Mesendoderm (in vitro differentiated cells): ENCODE measurements around the gene NAMPT.

ENCODE experiments used
- DNase-seq: peaks from one replicate; pipeline ENCODE4 v3.0.0; 2013
- H2AK5ac ChIP-seq: 2 replicates; pipeline ENCODE4 v1.6.1; 2013; ENCODE audit warnings: low read length, inconsistent platforms
- H2BK120ac ChIP-seq: 2 replicates; pipeline ENCODE4 v1.6.1; 2013; ENCODE audit warnings: low read depth, mild to moderate bottlenecking, low read length, moderate library complexity, mixed read lengths
- H2BK15ac ChIP-seq: replicated peaks from 2 replicates; pipeline ENCODE4 v1.6.1; 2013; ENCODE audit warnings: low read depth, mild to moderate bottlenecking, moderate library complexity
- H2BK5ac ChIP-seq: 2 replicates; pipeline ENCODE4 v1.6.1; 2013; ENCODE audit warnings: low read length, inconsistent platforms
- H3K18ac ChIP-seq: 2 replicates; pipeline ENCODE4 v1.6.1; 2013; ENCODE audit warnings: mild to moderate bottlenecking, low read length, mixed read lengths
- H3K23ac ChIP-seq: one replicate; pipeline ENCODE4 v1.6.1; 2013; ENCODE audit warnings: low read length
- H3K27ac ChIP-seq: 2 replicates; pipeline ENCODE4 v1.5.1; 2013; ENCODE audit warnings: low read depth, mild to moderate bottlenecking, inconsistent platforms, low read length, moderate library complexity
- H3K27me3 ChIP-seq: 2 replicates; pipeline ENCODE4 v1.6.1; 2013; ENCODE audit warnings: low read length, control low read depth, mild to moderate bottlenecking, inconsistent platforms; ENCODE audit not compliant: insufficient read depth, poor library complexity
- H3K36me3 ChIP-seq: 2 replicates; pipeline ENCODE4 v1.6.1; 2013; ENCODE audit warnings: low read length, inconsistent platforms; ENCODE audit not compliant: control insufficient read depth, insufficient read depth
- H3K4ac ChIP-seq: one replicate; pipeline ENCODE4 v1.6.1; 2013; ENCODE audit warnings: low read depth, mild to moderate bottlenecking, low read length, moderate library complexity
- H3K4me1 ChIP-seq: 2 replicates; pipeline ENCODE4 v1.6.1; 2013; ENCODE audit warnings: low read depth, low read length, inconsistent platforms; ENCODE audit not compliant: control insufficient read depth
- H3K4me2 ChIP-seq: 2 replicates; pipeline ENCODE4 v1.6.1; 2013; ENCODE audit warnings: low read length
- H3K4me3 ChIP-seq: 2 replicates; pipeline ENCODE4 v1.5.1; 2013; ENCODE audit warnings: mild to moderate bottlenecking, low read length
- H3K56ac ChIP-seq: one replicate; pipeline ENCODE4 v1.6.1; 2013; ENCODE audit warnings: low read length
- H3K79me1 ChIP-seq: 2 replicates; pipeline ENCODE4 v1.6.1; 2013; ENCODE audit warnings: low read length, inconsistent platforms
- H3K79me2 ChIP-seq: 2 replicates; pipeline ENCODE4 v1.6.1; 2013; ENCODE audit warnings: mild to moderate bottlenecking, low read length; ENCODE audit not compliant: control insufficient read depth, insufficient read depth
- H3K9ac ChIP-seq: 2 replicates; pipeline ENCODE4 v1.6.1; 2013; ENCODE audit warnings: low read length, inconsistent platforms
- H4K5ac ChIP-seq: one replicate; pipeline ENCODE4 v1.6.1; 2013; ENCODE audit warnings: low read length
- H4K8ac ChIP-seq: one replicate; pipeline ENCODE4 v1.6.1; 2013; ENCODE audit warnings: low read depth, mild to moderate bottlenecking, control low read depth, low read length, moderate library complexity
- WGBS: extraction: QIAGEN DNeasy Blood & Tissue Kit; methylation state at CpG from one replicate; pipeline ENCODE4 v1.1.7; 2013; ENCODE audit warnings: low lambda C conversion rate, missing lambda C conversion rate; ENCODE audit not compliant: insufficient coverage; ENCODE audit errors: extremely low coverage; 5-methylcytosine and 5-hydroxymethylcytosine counted together

NAMPT gene

GRCh38 chr7:106248600-106248999 lies 36.2 kb downstream of the NAMPT start:
- Histone ChIP-seq H2BK15ac (no peak overlapping the region), H3K9ac (no peak overlapping the region), H3K4me3 (no peak overlapping the region), H4K8ac (no peak overlapping the region), H2BK120ac (no peak overlapping the region), H3K36me3 (peaks cover 1% of the 10 kb centered on the region), H4K5ac (no peak overlapping the region), H3K4ac (no peak overlapping the region), H3K18ac (no peak overlapping the region), H3K4me1 (no peaks in the 10 kb centered on the region), H2BK5ac (no peak overlapping the region), H3K79me1 (no peaks in the 10 kb centered on the region), H2AK5ac (no peak overlapping the region), H3K23ac (no peak overlapping the region), H3K79me2 (no peaks in the 10 kb centered on the region), H3K27me3 (no peaks in the 10 kb centered on the region), H3K4me2 (no peak overlapping the region), H3K56ac (no peak overlapping the region), H3K27ac (no peak overlapping the region)
- DNase-seq = no peak
- WGBS = no CpG with 5 or more reads among the region's 2 CpGs

DNA sequence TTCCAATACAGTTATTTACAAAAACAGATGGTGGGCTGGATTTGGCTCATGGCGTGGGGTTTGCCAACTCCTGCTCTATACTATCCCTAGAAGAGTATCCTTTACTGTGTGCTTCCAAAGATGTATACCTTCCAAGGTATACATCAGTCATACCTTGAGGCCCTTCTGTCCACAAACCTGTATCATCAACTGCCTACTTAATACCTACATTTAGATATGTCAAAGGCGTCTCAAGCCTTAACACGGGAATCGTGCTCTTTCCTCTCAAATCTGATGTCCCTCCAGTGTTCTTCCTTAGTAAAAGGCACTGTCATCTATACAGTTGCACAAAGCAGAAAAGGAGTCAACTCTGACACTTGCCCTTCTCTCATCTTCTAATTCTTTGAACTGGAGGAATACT lies 36.9 kb downstream of the NAMPT start:
- no peak overlapping the region for H3K18ac ChIP-seq
- no peak overlapping the region for H3K9ac ChIP-seq
- no peak overlapping the region for H3K27ac ChIP-seq
- no peak for DNase-seq
- no peak overlapping the region for H4K8ac ChIP-seq
- no peak overlapping the region for H3K4me3 ChIP-seq
- H3K4me1 ChIP-seq = no peaks in the 10 kb centered on the region
- H2BK5ac ChIP-seq = no peak overlapping the region
- H3K4me2 ChIP-seq = no peak overlapping the region
- no peak overlapping the region for H3K23ac ChIP-seq
- H2AK5ac ChIP-seq = no peak overlapping the region
- no peak overlapping the region for H2BK120ac ChIP-seq
- no peak overlapping the region for H2BK15ac ChIP-seq
- H3K79me1 ChIP-seq = no peaks in the 10 kb centered on the region
- no peaks in the 10 kb centered on the region for H3K27me3 ChIP-seq
- WGBS = no CpG with 5 or more reads among the region's 4 CpGs
- no peaks in the 10 kb centered on the region for H3K79me2 ChIP-seq
- no peak overlapping the region for H4K5ac ChIP-seq
- H3K4ac ChIP-seq = no peak overlapping the region
- H3K56ac ChIP-seq = no peak overlapping the region
- peaks cover 1% of the 10 kb centered on the region for H3K36me3 ChIP-seq

DNA sequence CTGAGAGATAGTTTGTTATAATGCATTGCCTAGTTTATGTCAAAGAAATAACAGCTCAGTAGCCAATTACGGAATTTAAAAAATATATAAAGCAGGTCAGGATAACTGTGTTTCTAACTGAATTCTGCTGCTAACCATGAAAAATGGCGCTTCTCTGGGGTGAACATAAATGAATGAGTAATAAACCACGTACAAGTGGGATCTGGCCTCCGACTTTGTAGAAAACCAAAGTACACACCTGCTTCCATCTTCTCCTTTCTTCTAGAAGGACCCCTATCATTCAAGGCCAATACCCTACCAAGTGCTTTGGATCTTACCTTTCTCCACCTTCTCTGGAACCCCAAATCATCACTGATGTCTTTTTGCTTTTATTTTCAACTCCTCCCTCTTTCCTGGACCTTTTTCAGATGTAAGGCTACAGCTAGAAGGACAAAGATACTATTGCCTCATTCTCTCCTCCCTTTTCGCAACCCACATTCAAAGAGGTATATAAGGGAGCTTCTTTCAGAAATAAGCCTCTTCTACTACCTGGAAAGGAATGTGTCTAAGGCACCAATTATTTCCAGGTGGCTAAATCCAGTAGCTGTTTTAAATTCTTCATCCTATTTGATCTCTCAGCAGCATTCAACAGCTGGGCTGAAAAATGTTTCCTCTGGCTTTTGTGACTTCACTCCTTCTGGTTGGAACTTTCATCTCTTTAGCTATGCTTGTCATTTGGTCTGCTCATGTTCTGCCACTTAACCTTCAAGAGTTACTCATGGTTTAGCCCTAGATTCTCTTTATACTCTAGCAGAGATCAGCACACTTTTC lies 37.7 kb downstream of the NAMPT start:
- Histone ChIP-seq H3K27ac (no peak overlapping the region), H3K4me2 (no peak overlapping the region), H3K9ac (no peak overlapping the region), H3K27me3 (no peaks in the 10 kb centered on the region), H3K56ac (no peak overlapping the region), H4K8ac (no peak overlapping the region), H2BK15ac (no peak overlapping the region), H3K18ac (no peak overlapping the region), H3K23ac (no peak overlapping the region), H3K4ac (no peak overlapping the region), H4K5ac (no peak overlapping the region), H3K79me2 (no peaks in the 10 kb centered on the region), H2BK5ac (no peak overlapping the region), H3K79me1 (no peaks in the 10 kb centered on the region), H3K36me3 (peaks cover 1% of the 10 kb centered on the region), H2AK5ac (no peak overlapping the region), H3K4me1 (no peaks in the 10 kb centered on the region), H2BK120ac (no peak overlapping the region), H3K4me3 (no peak overlapping the region)
- no CpG with 5 or more reads among the region's 5 CpGs for WGBS
- DNase-seq = no peak

GRCh38 chr7:106243893-106244292 lies 40.9 kb downstream of the NAMPT start:
- H3K27me3 ChIP-seq = no peaks in the 10 kb centered on the region
- peak; percentile 13 for DNase-seq
- no peak overlapping the region for H3K4ac ChIP-seq
- no peaks in the 10 kb centered on the region for H3K79me2 ChIP-seq
- no peak overlapping the region for H2BK15ac ChIP-seq
- no peak overlapping the region for H3K4me3 ChIP-seq
- H3K27ac ChIP-seq = no peak overlapping the region
- peaks cover 1% of the 10 kb centered on the region for H3K36me3 ChIP-seq
- H3K9ac ChIP-seq = no peak overlapping the region
- H4K8ac ChIP-seq = no peak overlapping the region
- no peak overlapping the region for H3K4me2 ChIP-seq
- H3K4me1 ChIP-seq = no peaks in the 10 kb centered on the region
- WGBS = no CpG with 5 or more reads among the region's 2 CpGs
- no peak overlapping the region for H4K5ac ChIP-seq
- no peak overlapping the region for H2BK120ac ChIP-seq
- no peak overlapping the region for H3K23ac ChIP-seq
- H3K79me1 ChIP-seq = no peaks in the 10 kb centered on the region
- no peak overlapping the region for H3K18ac ChIP-seq
- H2BK5ac ChIP-seq = no peak overlapping the region
- no peak overlapping the region for H3K56ac ChIP-seq
- H2AK5ac ChIP-seq = no peak overlapping the region

DNA sequence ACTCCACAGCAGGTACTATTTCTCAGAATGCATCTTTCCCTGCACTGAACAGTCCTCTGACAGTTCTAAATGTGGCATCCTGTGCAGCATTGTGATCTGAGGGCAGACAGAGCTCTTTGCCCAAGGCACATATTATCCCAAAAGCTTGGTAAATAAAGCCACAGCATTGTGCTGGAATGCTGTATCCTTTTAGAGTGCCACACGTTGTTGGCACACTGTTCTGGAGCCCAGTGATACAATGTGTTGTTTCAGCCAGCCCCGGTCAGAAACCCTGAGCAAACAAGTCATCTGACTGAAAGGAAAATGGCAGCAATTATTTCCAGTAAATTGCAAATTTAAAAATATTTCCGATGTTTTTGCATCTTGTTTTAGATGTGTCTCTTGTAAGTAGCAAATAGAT lies 45.4 kb downstream of the NAMPT start:
- Histone ChIP-seq H2BK15ac (no peak overlapping the region), H3K18ac (no peak overlapping the region), H3K56ac (no peak overlapping the region), H3K27me3 (no peaks in the 10 kb centered on the region), H2BK5ac (no peak overlapping the region), H3K27ac (no peak overlapping the region), H4K5ac (no peak overlapping the region), H3K9ac (no peak overlapping the region), H3K36me3 (no peaks in the 10 kb centered on the region), H3K4ac (no peak overlapping the region), H3K79me1 (no peaks in the 10 kb centered on the region), H3K79me2 (no peaks in the 10 kb centered on the region), H4K8ac (no peak overlapping the region), H3K4me2 (no peak overlapping the region), H2BK120ac (no peak overlapping the region), H3K23ac (no peak overlapping the region), H2AK5ac (no peak overlapping the region), H3K4me3 (no peak overlapping the region), H3K4me1 (no peaks in the 10 kb centered on the region)
- DNase-seq = no peak
- WGBS = no CpG with 5 or more reads among the region's 3 CpGs

DNA sequence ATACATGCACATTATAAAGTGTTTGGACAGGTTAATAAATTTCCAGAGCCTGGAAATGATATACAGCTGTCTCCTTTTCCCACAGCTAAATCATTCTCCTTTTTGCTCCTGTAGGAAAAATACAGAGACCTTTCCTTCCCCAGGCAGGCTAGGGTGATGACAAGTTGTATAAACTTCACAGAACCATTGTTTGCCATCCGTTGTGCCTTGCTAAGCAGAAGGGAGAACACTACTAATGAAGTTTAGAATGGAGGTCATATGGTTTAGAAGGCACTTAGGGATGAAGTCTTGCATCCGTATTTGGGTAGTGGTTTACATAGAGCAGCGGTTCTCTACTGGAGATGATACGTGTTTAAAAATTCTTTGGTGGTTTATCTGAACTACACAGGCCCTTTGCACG lies 46.0 kb downstream of the NAMPT start:
- Histone ChIP-seq H3K4ac (no peak overlapping the region), H3K79me2 (no peaks in the 10 kb centered on the region), H3K23ac (no peak overlapping the region), H2BK15ac (no peak overlapping the region), H3K4me1 (no peaks in the 10 kb centered on the region), H3K9ac (no peak overlapping the region), H4K5ac (no peak overlapping the region), H3K27ac (no peak overlapping the region), H2BK5ac (no peak overlapping the region), H3K4me2 (no peak overlapping the region), H3K79me1 (no peaks in the 10 kb centered on the region), H3K4me3 (no peak overlapping the region), H4K8ac (no peak overlapping the region), H3K18ac (no peak overlapping the region), H3K27me3 (no peaks in the 10 kb centered on the region), H2AK5ac (no peak overlapping the region), H3K56ac (no peak overlapping the region), H2BK120ac (no peak overlapping the region), H3K36me3 (no peaks in the 10 kb centered on the region)
- WGBS = no CpG with 5 or more reads among the region's 5 CpGs
- no peak for DNase-seq
